ENCODE measurements around the gene SMLR1.
A peak's percentile ranks its signal among the peaks of the same experiment; 100 is the strongest.

SMLR1 gene

DNA sequence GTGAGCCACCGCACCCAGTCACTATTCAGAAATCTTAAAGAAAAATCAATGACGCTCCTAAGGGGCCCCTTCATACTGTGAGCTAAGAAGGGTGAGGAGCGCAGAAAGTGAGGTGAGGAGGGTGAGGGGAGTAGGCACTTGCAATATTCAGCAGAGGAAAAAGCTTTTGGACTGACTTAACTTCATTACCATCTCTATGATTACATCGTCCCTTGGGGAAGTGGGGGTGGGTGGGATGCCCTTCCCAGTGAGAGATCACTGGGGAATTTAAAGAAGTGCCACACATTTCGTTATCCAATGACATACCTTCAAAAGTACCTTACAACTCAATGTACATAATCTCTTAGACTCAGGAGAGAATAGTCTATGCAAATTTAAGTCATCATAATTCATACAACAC is 46.5 kb downstream of the SMLR1 start:
- no peak overlapping the region for H3K4me3 ChIP-seq (ENCODE audit: low read length)
- TF ChIP-seq, protein P1, sequence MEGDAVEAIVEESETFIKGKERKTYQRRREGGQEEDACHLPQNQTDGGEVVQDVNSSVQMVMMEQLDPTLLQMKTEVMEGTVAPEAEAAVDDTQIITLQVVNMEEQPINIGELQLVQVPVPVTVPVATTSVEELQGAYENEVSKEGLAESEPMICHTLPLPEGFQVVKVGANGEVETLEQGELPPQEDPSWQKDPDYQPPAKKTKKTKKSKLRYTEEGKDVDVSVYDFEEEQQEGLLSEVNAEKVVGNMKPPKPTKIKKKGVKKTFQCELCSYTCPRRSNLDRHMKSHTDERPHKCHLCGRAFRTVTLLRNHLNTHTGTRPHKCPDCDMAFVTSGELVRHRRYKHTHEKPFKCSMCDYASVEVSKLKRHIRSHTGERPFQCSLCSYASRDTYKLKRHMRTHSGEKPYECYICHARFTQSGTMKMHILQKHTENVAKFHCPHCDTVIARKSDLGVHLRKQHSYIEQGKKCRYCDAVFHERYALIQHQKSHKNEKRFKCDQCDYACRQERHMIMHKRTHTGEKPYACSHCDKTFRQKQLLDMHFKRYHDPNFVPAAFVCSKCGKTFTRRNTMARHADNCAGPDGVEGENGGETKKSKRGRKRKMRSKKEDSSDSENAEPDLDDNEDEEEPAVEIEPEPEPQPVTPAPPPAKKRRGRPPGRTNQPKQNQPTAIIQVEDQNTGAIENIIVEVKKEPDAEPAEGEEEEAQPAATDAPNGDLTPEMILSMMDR (conservative IDR thresholded peaks at IDR 0.05; ENCODE audit: low read length), result no peak
- no peak for DNase-seq (ENCODE audit: low read depth)

DNA sequence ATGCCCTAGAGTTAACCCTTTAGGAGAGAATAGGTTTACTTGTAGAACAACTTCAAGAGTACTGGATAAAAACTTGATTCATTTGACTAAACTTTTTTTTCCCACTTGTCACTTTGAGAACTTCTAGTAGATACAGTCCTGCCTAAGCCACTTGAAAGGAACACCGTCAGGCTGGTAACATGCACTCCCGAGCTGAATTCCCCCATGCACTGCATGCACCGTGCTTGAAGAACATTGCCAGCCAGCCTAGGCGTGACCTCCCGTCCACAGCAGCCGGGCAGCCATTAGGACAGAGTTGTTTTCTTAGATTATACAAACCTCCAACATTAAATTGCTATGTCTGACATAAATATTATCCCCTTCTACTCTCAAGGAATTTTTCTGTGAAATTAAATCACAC is 52.6 kb downstream of the SMLR1 start:
- TF ChIP-seq, protein P1 (conservative IDR thresholded peaks at IDR 0.05; ENCODE audit: low read length), result no peak
- no peak for DNase-seq (ENCODE audit: low read depth)
- no peak overlapping the region for H3K4me3 ChIP-seq (ENCODE audit: low read length)

DNA sequence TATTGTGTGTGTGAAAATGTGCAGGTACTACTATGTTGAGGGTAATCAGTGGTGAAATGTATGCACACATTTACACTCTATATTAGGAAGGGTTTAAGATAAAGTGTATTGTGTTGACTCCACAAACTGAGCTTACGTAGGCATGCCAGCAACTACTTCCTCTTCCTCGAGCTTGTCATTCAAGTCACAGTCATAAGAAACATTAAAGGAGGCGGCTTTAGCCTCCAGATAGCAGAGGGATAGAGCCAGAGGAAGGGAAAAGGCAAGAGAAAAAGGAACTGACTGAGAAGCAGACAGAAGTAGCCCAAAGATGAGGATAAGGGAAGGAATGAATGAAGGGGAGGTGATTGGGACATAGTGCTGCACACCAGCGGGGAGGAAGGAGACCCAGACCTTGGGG is 55.2 kb downstream of the SMLR1 start:
- DNase-seq (ENCODE audit: low read depth), result no peak
- no peak overlapping the region for H3K4me3 ChIP-seq (ENCODE audit: low read length)
- TF ChIP-seq, protein P1 (conservative IDR thresholded peaks at IDR 0.05; ENCODE audit: low read length), result no peak

DNA sequence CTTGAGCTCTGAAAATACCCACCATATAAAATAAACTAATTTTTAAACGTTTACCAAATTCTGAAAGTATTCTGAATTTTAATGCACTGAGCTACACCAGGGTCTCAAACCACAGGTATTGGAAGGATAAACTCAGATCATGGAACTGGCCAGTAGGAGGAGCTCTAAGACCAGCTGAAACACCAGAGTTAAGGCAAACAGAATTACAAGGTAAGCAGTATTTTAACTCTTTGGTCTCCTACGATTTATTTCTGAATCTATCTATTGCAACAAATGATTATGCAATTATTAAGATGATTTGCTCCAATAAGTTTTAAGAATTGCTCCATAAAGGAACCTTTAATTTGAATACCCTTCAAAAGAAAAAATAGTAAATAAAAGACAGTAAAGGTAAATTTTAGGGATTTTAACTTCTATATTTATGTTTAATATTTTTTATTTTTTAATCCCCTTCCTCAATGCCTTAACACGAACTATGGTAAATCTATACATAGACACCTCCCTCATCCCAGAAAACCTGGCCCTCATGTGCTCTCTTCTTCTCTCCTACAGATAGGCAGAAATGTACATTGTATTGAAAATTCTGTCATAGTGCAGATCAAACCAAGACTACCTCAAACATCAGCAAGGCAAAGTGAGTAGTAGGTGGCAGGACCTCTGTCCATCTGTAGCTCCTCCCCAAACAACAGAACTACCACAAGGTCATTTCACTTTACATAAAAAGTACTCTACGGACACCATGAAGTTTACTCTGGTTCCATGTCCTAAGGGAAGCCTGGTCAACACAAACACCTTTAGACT is 58.4 kb downstream of the SMLR1 start:
- peak; percentile 72 for DNase-seq (ENCODE audit: low read depth)
- no peak overlapping the region for H3K4me3 ChIP-seq (ENCODE audit: low read length)
- TF ChIP-seq, protein P1 (conservative IDR thresholded peaks at IDR 0.05; ENCODE audit: low read length), result peak; percentile 95
